Stimulated activated CD8-positive, alpha-beta memory T cell treated with anti-CD3 and anti-CD28 coated beads, Interleukin-15, amount 100 ng/mL, for 4 hours (primary cell): ENCODE results near the gene RAB14.
"Not testable (repeated sequence)": the region's sequence is repeated elsewhere in the genome, so short reads cannot be mapped to it uniquely, and the experiment has no call there.

ENCODE experiments used
- DNase-seq, 2 donors: peaks; one replicate each; pipeline ENCODE4 v3.0.0-alpha.2; 2020; ENCODE audit warnings: low read depth in 2 of 2

RAB14 gene

GRCh38 chr9:121191235-121191634, 10.4 kb downstream of the RAB14 start:
- DNase-seq = no peak

GRCh38 chr9:121189660-121190059, 12.0 kb downstream of the RAB14 start:
- no peak for DNase-seq

DNA sequence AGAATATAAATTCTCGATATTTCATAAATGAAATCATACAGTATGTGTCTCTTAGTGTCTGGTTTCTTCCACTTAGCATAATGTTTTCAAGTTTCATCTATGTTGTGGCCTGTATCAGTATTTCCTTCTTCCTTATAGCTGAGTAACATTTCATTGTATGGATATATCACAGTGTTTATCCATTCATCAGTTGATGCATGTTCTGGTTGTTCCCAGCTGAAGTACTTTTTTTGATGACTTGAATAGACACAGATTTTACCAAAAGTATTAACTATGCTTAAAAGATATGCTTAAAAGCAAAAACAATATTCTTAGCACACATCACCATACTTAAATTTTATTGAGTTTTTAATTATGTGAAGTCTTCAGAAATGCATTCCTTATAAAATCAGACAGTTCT, 12.7 kb downstream of the RAB14 start:
- DNase-seq = no peak

GRCh38 chr9:121187636-121188305, 13.9 kb downstream of the RAB14 start:
- no peak for DNase-seq

- no peak for DNase-seq
Measured at GRCh38 chr9:121185774-121186403, 15.8 kb downstream of the RAB14 start.

GRCh38 chr9:121185178-121185745, 16.4 kb downstream of the RAB14 start:
- no peak for DNase-seq

- DNase-seq = no peak
Measured at GRCh38 chr9:121184463-121184862, 17.2 kb downstream of the RAB14 start.

DNA sequence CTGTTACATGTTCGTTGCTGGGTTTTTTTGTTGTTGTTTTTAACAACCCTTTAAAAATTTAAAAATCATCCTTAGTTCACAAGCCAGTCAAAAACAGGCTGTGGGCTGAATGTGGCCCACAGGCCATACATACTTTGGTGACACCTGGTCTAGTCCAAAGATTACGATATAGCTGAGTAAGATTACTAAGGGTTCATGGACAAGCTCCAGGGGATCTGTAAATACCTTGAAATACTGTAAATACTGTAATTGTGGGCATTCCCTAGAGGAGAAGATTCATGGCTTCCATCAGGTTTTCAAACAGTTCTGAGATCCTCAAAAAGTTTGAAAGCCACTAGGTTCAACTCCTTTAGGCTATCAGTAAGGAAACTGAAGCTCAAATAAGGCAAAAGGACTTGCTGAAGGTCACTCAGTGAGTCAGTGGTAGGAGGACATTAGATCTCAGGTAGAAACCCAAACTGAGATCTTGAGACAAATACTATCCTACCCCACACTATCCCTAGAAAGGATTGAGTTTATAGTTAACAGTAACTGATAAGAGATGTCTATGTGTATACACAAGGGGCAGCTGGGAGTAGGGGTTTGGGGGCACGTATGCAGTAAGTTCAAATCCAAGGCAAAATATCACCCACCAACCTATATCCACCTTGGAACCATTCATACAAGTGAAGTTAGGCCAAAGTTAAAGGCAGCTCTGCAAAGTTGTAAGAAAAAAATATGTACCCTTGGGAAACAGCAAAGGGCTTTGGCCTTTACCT, 17.8 kb downstream of the RAB14 start:
- no peak for DNase-seq

- no peak for DNase-seq
Measured at GRCh38 chr9:121182989-121183388, 18.7 kb downstream of the RAB14 start.

DNA sequence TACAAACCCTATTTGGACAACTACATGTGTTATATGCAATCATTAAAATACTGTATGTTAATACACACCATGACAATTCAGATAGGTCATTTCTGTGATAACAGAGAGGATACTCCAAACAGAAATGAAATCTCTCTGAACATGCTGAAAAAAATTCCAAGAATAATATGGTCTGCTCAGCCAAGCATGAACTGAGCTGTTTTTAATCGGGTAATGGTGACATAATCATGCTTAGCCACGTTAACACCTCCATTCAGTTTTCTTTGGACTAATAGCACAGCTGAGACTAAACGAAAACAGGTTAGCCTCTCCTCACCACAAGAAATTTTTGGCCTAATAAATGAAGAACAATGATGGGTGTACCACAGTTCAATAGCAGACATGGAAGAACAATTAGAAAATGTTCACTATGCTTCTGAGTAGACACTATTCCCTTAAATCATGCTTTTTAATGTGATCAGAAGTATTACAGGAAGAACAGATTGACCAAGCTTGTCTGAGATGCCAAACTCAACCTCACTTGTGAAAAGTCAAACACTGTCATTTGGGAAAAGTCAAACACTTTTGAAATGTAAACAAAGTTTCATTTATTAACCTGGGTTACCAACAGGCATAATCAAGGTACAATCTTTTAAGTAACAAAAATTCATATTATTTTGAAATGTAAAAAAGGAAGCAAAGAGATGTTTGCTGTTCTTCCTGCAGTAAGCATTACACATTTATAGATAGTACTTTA, 19.4 kb downstream of the RAB14 start:
- no peak for DNase-seq

GRCh38 chr9:121179930-121180681, 21.6 kb downstream of the RAB14 start:
- no peak for DNase-seq

- DNase-seq = not testable (repeated sequence)
Measured at GRCh38 chr9:121179373-121179721, 22.3 kb downstream of the RAB14 start.

GRCh38 chr9:121178676-121179372, 22.8 kb downstream of the RAB14 start:
- DNase-seq = no peak

GRCh38 chr9:121173501-121173900, 28.2 kb downstream of the RAB14 start:
- no peak for DNase-seq

DNA sequence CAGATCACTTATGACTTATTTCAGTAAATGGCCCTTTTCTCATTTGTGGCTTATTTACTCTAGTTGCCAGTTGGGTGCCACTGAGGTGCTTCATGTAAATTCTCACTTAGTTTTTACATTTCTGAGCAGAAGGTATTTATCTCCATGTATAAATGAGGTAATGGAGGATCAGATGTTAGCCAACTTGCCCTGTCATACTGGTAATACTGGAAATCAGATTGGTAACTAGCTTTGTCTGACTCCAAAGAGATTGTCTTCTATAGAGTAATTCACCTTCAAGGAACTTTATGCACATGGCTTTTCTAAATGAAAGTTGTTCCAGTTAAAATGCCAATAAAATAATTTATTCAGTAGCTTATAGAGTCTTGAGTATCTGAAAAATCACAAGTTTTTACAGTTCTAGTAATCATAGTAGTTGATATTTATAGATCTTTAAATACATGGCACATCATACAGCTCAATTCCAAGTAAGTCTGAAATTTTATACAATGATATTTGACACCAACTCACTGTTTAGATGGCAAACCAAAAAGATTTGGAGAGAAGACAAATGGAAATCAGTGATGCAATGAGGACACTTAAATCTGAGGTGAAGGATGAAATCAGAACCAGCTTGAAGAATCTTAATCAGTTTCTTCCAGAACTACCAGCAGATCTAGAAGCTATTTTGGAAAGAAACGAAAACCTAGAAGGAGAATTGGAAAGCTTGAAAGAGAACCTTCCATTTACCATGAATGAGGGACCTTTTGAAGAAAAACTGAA, 28.8 kb downstream of the RAB14 start:
- no peak for DNase-seq

DNA sequence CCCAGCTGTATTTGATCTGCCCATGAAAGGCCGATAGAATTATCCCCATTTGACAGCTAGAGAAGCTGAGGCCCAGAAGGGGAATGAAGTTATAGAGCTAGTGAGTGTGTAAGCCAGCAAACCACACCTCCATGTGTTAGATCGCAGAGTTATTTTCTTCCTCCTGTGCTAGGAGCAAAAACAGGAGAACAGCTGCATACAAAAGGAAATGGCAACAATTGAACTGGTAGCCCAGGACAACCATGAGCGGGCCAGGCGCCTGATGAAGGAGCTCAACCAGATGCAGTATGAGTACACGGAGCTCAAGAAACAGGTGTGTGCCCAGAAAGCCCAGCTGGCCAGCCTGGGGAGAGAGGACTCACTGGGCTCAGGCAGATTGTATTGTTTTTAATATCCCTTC, 30.4 kb downstream of the RAB14 start:
- DNase-seq = no peak

- no peak for DNase-seq
Measured at GRCh38 chr9:121169094-121169601, 32.5 kb downstream of the RAB14 start.

DNA sequence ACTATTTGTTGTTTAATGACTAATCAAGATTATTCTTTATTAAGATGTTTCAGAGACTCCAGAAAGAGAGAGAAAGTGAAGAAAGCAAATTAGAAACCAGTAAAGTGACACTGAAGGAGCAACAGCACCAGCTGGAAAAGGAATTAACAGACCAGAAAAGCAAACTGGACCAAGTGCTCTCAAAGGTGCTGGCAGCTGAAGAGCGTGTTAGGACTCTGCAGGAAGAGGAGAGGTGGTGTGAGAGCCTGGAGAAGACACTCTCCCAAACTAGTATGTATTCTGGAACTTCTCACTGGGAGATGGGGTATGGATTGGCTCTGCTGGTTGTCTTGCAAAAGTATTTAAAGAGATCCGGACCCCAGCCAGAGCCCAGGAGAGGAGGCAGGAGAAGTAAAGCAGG, 33.6 kb downstream of the RAB14 start:
- no peak for DNase-seq

DNA sequence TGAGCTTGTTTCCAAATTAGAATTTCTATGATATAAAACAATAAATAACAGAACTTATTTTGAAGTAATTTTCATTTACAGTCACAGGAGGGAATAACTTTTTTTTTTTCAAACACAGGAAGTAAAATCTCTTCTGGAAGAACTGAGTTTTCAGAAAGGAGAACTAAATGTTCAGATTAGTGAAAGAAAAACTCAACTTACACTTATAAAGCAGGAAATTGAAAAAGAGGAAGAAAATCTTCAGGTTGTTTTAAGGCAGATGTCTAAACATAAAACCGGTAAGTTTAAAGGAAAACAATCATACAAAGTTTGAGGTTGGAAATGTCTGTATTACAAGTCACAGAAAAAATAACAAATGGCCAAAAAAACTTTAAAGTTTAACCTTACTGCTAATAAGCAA, 41.6 kb downstream of the RAB14 start:
- DNase-seq = no peak

- no peak for DNase-seq
Measured at GRCh38 chr9:121157939-121158338, 43.7 kb downstream of the RAB14 start.
